ENCODE measurements around the gene RBL2. TPM values are rescaled to one million over a fixed set of nuclear protein-coding genes. Genes with fewer than 3 reads are reported as not detected.

RBL2 gene
- total and polyA plus RNA-seq, 7 donors = 25.0 to 113 (median 74.9) TPM

Small RNA genes within 50 kb of the gene (small RNA-seq; reads per million reads assigned to genes)
- gene RNU6-1153P = 0 reads per million in 3 donors

Other genes starting within 250 kb of the RBL2 start
- 10 to 100 TPM; 39.5 to 56.0 (median 48.0) TPM for gene AKTIP, start 68.7 kb downstream of the RBL2 start, total RNA-seq
- gene AKTIP, start 68.7 kb downstream of the RBL2 start, polyA plus RNA-seq = 10 to 100 TPM; 14.4 to 19.9 (median 17.3) TPM

Data from sigmoid colon (tissue), 7 donors.